ENCODE measurements around the gene PFDN1. TPM values are rescaled to one million over a fixed set of nuclear protein-coding genes. Genes with fewer than 3 reads are reported as not detected.

The PFDN1 gene
- total RNA-seq, 1 experiment from 2014 or later = 48.9 TPM

DNA sequence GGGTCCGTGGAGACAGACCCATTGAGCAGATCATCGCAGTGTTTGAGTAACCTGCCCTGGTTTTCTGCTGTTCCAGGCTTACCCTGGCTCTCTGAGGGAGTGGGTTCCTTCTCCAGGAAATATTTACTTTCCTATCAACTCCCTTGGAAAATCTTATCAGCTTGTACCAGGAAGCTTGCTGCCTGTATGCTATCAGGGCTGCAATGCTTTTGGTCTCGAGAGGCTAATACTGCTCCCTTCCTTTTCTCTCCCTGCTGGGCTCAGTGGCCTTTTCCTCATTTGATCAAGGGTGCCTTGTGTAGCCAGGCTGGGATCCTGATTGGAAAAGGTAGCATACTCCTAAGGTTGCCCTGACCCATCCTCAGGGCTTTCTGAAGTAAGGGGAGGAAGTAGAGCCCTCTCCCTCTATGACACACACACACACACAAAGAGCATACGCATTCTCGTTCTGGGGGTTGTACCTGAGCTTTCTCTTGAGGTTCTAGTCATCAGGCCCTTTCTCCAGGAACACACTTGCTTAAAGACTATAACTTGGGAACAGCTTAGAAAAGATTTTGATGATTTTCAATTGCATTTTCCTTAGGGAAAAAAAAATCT lies 86.3 kb downstream of the PFDN1 start:
- Histone ChIP-seq H3K36me3 (ENCODE audit: control insufficient read depth in 1 of 2, insufficient read depth in 2 of 2, low read length in 2 of 2) (no peaks in the 10 kb centered on the region), H4K20me1 (ENCODE audit: insufficient read depth) (no peaks in the 10 kb centered on the region), H3K79me2 (ENCODE audit: insufficient read depth, low read length) (no peaks in the 10 kb centered on the region; the same call in 1 of the 2 replicates), H3K9me3 (ENCODE audit: control insufficient read depth in 1 of 2, insufficient read depth in 1 of 2, low read depth in 1 of 2, low read length in 2 of 2) (no peaks in the 10 kb centered on the region), H3K27ac (ENCODE audit: low read depth, low read length) (no peak overlapping the region), H3K9ac (ENCODE audit: low read length) (no peak overlapping the region), H2AFZ (ENCODE audit: low read depth, low read length, poor library complexity, severe bottlenecking) (no peak overlapping the region), H3K9me2 (ENCODE audit: insufficient read depth) (no peaks in the 10 kb centered on the region), H3K4me3 (replicated peaks in 1 of 2; ENCODE audit: low read depth in 1 of 2, low read length in 2 of 2) (no peak overlapping the region), H3K27me3 (ENCODE audit: insufficient read depth, low read length) (no peaks in the 10 kb centered on the region), H3K4me1 (ENCODE audit: control insufficient read depth in 1 of 2, insufficient read depth in 2 of 2, low read length in 2 of 2) (peaks cover 58 to 63% of the 10 kb centered on the region in 2 experiments), H3K4me2 (ENCODE audit: low read length) (peak overlapping the region; percentile 55)
- ChIA-PET CTCF (interaction anchor here (1.1 to 1.4 kb wide), 2 partner anchors 28 to 47 kb away, joined by 3 to 4 read pairs; no protein-coding TSS in a partner anchor), RAD21 (ENCODE audit: low non-redundant PET in 1 of 2, low total read pairs in 2 of 2, uncharacterized antibody in 2 of 2, unreplicated experiment in 2 of 2) (no interaction called here), POLR2A (no interaction called here)
- intact Hi-C loops (cut with micrococcal nuclease) = no loop called here
- no peak for TF ChIP-seq TCF7L2 (IDR thresholded peaks at IDR 0.05; ENCODE audit: borderline replicate concordance, extremely low read depth, insufficient read depth, insufficient read length)
- TF ChIP-seq ELF1 (IDR thresholded peaks at IDR 0.05; ENCODE audit: borderline replicate concordance, low read depth) = no peak
- TF ChIP-seq, protein P1, sequence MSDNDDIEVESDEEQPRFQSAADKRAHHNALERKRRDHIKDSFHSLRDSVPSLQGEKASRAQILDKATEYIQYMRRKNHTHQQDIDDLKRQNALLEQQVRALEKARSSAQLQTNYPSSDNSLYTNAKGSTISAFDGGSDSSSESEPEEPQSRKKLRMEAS (IDR thresholded peaks at IDR 0.05) = no peak
- no peak for TF ChIP-seq RAD21 (IDR thresholded peaks at IDR 0.05; ENCODE audit: low read depth)
- no peak for TF ChIP-seq EZH2 (IDR thresholded peaks at IDR 0.05)
- no peak for TF ChIP-seq SIN3A (IDR thresholded peaks at IDR 0.05; ENCODE audit: low read depth)
- no peak for TF ChIP-seq SP1 (IDR thresholded peaks at IDR 0.05; ENCODE audit: low read depth)
- no peak for TF ChIP-seq CBX3 (IDR thresholded peaks at IDR 0.05; ENCODE audit: low read depth)
- no peak for TF ChIP-seq ATF3 (IDR thresholded peaks at IDR 0.05)
- no peak for TF ChIP-seq ZNF274 (IDR thresholded peaks at IDR 0.05; ENCODE audit: low read depth, low read length)
- TF ChIP-seq, protein P2, sequence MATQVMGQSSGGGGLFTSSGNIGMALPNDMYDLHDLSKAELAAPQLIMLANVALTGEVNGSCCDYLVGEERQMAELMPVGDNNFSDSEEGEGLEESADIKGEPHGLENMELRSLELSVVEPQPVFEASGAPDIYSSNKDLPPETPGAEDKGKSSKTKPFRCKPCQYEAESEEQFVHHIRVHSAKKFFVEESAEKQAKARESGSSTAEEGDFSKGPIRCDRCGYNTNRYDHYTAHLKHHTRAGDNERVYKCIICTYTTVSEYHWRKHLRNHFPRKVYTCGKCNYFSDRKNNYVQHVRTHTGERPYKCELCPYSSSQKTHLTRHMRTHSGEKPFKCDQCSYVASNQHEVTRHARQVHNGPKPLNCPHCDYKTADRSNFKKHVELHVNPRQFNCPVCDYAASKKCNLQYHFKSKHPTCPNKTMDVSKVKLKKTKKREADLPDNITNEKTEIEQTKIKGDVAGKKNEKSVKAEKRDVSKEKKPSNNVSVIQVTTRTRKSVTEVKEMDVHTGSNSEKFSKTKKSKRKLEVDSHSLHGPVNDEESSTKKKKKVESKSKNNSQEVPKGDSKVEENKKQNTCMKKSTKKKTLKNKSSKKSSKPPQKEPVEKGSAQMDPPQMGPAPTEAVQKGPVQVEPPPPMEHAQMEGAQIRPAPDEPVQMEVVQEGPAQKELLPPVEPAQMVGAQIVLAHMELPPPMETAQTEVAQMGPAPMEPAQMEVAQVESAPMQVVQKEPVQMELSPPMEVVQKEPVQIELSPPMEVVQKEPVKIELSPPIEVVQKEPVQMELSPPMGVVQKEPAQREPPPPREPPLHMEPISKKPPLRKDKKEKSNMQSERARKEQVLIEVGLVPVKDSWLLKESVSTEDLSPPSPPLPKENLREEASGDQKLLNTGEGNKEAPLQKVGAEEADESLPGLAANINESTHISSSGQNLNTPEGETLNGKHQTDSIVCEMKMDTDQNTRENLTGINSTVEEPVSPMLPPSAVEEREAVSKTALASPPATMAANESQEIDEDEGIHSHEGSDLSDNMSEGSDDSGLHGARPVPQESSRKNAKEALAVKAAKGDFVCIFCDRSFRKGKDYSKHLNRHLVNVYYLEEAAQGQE (IDR thresholded peaks at IDR 0.05; ENCODE audit: low read depth) = no peak
- TF ChIP-seq ZFX (IDR thresholded peaks at IDR 0.05) = no peak
- no peak for TF ChIP-seq FOSL1 (IDR thresholded peaks at IDR 0.05; ENCODE audit: low read depth)
- DNase-seq (ENCODE audit: low read depth, low spot score) = no peak
- no TSS peak for BruUV-seq (replicated peaks)
- ATAC-seq = no peak
